Measurements from ENCODE around the gene SLC49A4.

Gene SLC49A4

DNA sequence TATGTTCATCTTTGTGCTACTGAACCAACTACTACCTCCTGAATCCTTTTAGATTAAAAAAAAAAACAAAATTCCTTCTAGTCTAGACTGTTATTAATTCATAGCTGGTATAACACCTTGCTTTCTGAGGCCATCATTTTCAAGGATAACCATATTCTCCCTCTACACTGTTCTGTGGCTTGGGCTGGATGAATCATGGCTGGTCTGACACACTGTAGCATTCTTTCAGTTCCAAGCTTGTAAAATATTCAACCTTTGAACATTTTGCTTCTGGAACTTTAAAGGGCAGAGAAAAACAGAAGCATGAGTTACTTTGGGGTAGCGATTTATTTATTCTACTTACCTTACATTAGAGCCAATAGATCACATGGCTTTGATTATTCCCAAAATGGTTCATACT lies 8.8 kb upstream of the SLC49A4 start:
- DNase-seq: no peak

DNA sequence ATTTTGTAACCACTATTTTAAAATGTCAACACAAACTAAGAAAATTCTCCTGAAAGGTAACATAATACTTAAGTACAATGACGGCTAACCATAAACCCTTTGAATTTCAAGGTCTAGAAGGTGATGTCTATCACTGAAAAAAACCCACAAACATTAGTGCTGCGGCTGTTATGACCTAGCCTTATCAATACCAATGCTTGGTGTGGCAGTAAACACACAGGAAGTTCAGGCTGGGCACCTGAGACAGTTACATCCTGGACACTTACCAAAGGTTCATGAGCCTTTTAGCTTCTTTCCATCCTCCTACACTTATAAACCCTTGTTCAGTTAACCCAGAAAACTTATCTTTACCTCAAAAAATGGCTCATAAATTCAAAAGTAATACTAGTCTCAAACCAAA lies 7.0 kb upstream of the SLC49A4 start:
- DNase-seq: no peak

DNA sequence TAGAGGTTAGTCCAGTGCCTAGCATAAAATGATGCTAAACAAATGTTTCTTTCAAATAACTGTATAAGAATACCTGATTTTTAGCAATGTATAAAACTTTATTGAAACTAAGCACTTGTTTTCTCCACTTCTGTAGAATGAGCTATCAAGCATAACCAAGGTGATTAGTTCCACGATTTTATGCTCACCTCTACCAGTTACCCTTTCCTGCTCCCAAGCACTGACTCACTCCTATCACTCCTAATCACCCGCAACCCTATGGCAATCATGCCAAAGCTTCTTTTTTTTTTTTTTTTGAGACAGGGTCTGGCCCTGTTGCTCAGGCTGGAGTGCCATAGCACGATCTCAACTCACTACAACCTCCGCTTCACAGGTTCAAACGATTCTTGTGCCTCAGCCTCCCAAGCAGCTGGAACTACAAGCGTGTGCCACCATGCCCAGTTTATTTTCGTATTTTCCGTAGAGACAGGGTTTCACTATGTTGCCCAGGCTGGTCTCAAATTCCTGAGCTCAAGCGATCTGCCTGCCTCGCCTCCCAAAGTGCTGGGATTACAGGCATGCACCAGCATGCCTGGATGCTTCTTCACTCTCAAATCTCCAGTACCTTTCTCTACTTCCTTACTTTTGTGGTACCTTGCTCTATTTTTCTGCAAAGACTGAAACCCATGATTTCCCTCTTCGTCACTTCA lies 5.1 kb upstream of the SLC49A4 start:
- no peak for DNase-seq

DNA sequence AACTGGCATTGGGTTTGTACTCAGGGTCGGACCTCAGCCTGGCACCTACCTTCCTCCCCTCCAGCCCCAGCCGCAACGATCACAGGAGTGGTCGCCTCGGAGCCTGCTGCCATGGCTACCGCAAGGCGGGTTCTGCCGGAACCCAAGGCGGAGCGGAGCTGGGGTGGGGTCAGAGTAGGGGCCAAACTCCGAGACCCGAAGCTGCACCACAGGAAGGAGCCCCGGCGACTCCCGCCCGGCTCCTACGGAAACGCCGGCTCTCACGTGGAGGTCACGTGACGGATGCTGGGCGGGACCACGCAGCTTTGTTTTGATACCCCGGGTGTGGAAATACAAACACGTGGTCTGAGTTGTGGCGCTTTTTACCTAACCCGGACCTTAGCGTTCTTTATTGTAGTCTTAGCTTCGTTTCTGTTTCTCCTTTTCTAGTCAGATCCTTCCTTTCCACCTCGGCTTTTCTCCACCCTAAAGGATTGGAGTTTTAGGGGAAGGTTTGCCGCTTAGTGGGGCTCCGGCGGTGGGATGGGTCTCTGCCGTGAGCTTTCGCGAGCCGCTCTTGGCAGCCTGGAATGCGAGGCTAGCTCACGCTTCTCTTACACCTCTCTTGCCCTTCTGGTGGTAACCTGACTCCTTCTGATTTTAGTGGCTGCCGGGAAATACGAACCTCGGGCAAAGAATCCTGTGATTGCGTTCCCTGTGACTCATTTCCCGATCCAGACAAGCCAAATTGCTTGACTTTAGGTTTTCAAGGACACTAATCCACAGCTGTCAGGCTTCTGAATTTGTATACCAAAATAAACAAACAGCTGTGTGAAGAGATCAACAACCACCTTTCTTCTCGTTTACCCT lies 1.1 kb upstream of the SLC49A4 start, which contains the start of gene HSPBAP1:
TSS of gene HSPBAP1 (minus strand) at position 264 of the 849 bp plus-strand sequence. CDS start at position 113, 151 bp downstream.
- DNase-seq: no peak

DNA sequence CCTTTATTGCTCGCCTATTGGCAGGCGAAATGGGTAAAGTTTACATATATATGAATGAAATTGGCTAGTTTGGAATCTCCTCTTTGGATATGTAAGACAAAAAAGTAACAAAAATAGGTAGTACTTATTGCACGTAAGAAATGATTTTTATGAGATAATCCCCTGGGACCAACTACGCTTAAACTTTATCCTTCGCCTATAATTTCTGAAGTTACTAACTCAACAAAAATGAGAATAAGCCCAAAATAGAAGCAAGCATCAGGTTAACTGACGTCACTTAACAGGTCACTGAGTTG lies 438 bp upstream of the SLC49A4 start:
- DNase-seq: no peak

DNA sequence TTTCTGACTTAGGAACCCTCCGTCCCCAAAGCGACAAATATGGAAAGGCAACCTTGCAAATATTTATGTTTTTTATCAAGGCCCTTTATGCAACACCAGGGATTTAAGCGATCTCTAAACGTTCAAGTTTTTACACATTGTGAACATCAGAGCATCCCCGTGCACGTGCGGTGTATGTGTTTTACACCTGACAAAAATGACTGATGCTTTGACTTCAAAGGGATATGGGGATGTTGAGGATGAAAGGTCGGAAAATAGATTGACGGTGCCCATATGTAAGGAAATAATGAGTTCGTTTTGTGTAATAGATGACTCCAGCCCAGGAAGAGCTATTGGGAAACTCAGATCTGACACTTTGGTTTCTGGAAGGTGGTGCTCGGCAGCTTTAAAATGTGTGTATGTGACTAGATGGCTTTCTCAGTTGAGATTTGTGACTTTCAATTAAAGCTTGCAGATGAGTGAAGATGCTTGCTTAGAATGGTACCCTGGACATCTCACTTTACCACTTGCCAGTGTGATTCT lies 866 bp downstream of the SLC49A4 start:
- no peak for DNase-seq

DNA sequence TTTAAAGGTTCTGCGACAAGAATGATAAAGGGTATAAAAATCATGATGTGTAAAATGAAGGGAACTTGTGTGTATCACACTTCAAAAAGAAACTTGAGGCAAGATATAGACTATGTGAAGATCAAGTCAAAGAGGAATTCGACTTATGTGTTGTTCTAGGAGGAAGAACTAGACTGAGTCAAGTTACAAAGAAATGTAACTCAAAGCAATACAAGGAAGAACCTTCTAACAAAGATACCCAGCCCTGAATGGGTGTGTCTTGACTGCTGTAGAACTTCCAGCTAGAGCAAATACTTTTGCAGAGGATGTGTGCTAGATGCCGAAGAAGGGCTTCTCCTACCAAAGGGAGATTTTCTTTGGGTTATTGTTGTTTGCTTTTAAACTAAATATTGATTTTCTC lies 2.4 kb downstream of the SLC49A4 start:
- no peak for DNase-seq

DNA sequence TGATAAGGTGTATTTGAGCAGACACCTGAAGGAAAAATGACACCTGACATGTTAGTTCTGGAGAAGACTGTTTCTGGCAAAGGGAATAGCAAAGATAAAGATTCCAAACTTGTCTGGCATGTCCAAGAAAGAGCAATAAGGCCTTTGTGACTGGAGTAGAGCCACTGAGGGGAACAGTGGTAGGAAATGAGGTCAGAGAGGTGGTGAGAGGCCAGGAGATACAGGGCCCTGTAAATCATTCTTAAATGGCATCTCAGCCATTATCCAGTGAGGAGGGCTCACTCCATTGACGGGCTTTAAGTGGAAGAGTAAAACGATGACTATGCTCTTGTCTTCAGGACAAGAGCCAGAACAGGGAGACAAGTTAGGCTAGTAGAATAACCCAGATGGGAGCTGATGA lies 4.5 kb downstream of the SLC49A4 start:
- no peak for DNase-seq

DNA sequence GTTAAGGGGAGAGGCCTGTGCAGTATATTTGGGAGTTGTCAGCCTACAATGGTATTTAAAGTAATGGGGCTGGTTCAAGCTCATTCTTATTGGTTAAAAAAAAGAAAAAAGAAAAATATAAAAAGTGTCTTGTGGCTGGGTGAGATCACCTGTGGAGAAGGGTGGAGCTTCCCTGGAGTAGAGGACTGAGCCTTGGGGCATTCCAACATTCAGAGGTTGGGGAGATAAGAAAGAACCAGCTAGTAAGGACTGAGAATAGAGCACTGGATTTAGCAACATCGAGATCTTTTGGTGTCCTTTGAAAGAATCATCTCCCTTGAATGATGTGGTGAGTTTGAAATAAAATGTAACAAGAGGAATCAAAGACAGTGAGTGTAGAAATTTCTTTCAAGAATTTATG lies 5.2 kb downstream of the SLC49A4 start:
- DNase-seq: no peak

DNA sequence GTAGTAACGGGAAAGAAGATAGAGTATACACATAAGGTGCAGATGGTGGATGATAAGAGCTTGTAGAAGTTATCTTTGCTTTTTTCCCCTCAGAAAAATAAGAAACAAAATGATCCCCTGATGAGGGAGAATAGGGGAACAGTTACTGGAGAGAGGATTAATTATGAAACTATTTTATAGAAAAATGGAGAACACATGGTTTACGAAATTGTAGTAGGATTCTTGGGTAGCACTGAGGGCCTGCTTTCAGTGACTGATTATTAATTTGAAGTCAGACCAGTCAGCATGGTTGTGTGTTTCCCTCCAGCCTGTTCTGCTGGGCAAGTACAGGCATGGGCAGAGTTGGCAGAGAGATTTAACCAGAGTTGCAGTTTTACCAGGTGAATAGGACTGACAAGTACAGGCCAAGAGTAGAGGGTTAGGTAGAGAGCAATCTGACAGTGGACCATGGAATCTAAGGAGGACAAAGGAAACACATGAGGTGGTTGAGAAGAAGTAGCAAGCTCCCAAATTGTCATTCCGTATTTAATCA lies 5.9 kb downstream of the SLC49A4 start:
- no peak for DNase-seq

DNA sequence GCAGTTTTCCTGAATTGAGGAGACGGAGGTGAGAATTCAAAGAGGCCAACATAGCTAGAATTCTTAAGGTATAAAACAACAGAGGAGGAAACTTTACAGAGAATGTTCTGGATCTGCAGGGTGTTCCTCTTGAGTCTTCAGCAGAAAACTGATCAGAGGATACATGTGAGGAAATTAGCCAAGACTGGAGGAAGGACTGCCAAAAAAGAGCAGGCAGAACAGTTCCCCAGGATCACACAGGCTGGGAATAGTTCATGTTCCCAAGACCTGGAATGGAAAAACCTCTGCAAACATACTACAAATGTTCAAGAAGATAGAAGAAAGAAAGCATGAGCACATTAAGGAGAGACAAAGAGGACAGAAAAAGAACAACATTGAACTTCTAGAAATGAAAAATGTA lies 7.5 kb downstream of the SLC49A4 start:
- no peak for DNase-seq

DNA sequence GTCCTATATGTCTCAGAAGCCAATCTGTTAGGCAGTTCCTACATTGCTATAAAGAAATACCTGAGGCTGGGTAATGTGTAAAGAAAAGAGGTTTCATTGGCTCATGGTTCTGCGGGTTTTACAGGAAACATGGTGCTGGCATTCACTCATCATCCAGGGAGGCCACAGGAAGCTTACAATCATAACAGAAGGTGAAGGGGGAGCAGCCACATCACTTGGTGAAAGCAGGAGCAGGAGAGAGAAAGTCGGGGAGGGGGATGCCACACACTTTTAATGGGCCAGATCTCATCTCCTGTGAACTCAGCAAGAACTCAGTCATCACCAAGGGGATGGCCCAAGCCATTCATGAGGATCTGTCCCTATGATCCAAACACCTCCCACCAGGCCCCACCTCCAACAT lies 9.1 kb downstream of the SLC49A4 start:
- no peak for DNase-seq

DNA sequence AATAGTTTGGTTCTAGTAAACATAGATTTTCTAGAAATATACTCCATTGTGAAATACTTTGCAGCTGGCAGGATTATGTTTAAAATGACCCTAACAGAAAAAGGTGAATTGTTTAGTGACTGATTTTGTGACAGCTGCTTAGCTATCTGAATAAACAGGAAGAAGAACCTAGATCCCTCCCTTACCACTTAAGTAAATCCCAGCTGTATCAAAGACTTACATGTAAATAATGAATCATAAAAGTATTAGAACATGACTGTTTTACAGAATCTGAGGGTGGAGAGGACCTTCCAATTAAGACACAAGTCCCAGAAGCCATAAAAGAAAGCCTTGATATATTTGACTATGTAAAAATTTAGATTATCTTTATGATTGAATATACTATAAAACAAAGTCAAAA lies 15.9 kb downstream of the SLC49A4 start:
- no peak for DNase-seq

DNA sequence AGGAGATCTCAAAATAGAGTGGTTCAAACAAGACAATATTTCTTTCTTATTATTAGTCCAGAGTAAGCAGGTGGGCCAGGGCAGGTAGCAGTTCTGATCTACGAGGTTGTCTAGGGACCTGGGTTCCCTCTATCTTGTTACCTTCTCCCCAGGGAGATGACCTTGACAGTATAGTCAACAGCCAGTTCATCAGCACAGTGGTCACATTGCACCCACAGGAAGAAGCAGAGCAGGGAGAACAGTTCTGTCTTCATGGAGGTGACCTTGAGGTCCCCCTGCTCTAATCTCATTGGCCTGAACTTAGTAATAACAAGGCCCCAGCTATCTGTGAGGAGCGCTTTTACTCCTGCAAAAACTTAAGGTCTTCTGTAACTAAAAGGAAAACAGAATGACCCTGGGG lies 21.7 kb downstream of the SLC49A4 start:
- no peak for DNase-seq

DNA sequence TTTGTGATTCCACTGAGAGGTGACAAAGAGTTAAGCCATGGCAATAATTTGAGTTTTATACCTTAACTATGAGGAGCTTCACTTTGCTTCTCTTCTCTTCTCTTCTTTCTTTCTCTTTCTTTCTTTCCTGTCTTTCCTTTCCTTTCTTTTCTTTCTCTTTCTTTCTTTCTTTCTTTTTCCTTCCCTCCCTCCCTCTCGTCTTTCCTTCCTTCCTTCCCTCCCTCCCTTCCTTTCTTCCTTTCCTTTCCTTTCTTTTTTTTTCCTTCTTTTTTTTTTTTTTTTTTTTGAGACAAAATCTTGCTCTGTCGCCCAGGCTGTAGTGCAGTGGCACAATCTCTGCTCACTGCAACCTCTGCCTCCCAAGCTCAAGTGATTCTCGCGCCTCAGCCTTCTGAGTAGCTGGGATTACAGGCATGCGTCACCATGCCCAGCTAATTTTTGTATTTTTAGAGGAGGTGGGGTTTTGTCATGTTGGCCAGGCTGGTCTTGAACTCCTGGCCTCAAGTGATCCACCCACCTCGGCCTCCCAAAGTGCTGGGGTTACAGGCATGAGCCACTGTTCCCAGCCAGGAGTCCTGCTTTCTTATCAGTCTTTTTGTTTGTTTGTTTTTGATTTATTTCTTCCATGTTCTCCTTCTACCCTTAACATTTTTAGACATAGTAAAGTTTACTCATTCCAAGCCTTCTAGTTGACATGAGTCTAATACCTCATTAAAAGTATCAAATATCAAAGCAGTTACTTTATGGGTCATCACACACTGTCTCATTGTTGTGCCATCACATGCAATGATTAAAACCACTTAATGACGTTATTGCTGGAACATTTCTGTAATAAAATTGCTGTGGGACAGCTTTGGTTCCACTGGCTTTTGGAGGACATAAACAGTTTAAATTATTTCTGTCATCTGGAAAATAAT lies 29.9 kb downstream of the SLC49A4 start:
- DNase-seq: no peak

DNA sequence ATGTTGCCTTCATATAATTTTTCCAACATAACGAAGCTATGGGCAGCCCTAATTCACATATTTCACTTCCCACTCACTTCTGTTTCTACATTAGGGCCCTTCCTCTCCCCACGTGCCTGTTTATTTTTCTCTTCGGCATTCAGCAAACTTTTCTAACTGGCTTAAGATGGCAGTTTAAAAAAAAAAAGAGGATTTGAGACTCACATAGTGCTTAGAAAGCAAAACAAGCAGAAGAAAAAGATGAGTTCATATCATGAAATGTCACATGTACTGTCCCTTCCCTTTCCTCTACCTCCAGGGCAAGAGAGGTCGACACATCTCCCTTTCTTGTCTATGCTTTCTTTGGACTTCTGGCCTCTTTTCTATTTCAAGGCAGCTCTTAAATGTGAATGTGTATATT lies 30.6 kb downstream of the SLC49A4 start:
- DNase-seq: no peak

DNA sequence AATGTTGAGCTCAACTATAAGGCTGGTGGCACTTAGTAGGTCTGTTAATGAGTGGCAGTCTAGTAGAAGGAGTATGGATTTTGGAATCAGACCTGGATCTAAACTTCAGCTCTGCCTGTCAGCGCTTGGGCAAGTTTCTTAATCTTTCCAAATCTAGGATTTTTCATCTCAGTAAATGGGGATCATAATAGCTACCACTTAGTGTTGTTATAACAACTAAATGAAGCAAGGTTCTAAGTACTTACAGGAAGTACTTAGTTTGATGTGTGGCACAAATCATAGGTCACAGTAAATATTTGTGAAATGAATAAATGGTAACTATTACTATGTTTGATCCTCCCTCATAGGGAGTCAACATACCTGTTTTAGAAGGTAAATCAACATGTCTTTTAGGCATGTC lies 31.4 kb downstream of the SLC49A4 start:
- DNase-seq: no peak

DNA sequence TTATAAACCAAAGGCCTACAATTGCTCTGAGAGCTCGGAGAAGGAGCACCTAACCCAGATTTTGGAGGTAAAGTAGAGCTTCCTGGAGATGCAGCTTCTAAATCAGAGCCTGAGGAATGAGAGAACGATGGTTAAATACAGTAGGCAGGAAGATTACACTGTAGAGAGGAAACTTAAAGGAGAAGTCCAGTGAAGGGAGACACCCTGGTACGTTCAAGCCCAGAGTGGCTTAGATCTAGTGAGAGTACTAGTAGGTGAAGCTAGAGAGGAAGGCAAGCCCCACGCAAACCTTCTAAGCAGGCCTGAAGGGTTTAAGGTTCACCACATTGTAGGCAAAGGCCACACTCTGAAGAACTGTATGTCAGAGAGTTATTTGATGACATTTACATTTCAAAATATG lies 33.4 kb downstream of the SLC49A4 start:
- no peak for DNase-seq

DNA sequence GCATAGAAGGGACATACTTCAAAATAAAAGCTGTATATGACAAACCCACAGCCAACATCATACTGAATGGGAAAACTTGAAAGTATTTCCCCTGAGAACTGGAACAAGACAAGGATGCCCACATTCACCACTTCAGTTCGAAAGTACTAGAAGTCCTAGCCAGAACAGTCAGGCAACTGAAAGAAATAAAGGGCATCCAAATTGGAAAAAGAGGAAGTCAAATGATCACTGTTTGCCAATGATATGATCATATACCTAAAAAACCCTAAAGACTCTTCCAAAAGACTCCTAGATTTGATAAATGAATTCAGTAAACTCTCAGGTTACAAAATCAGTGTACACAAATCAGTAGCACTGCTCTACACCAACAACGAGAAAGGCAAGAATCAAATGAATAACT lies 40.7 kb downstream of the SLC49A4 start:
- no peak for DNase-seq

DNA sequence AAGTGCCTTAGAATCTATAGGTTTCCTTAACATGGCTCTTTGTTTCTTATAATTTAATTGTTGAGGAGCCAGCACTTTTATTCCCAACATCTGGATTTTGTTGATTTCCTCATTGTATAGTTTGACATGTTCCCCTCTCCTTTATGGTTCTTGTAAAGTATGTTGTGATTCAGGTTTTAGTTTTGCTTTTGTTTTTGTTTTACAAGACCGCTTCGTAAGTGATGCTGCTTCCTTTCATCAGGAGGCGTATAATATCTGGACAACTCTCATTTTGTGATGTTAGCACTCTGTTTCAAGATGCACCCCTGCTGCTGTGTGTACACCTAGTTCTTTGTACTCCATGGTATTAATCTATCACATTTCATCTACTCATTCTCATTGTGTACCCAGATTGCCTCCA lies 48.7 kb downstream of the SLC49A4 start:
- DNase-seq: no peak

DNA sequence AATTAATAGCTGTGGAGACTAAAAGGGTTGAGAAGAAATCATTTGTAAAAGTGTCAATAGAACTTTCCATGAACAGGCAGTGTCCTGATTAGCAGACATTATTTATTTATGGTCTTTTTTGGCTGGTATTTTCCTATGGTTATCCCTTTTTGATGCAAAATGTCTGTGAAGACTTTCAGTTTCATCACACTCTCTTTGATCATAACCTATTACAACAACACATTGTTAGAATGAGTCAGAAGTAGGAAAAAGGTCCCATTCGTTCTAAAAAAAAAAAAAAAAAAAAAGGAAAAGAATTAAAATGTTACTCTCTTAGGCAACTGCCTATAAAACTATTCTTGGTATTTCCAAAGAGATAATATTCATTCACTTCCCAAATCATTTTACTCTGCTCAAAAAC lies 62.1 kb downstream of the SLC49A4 start:
- no peak for DNase-seq

DNA sequence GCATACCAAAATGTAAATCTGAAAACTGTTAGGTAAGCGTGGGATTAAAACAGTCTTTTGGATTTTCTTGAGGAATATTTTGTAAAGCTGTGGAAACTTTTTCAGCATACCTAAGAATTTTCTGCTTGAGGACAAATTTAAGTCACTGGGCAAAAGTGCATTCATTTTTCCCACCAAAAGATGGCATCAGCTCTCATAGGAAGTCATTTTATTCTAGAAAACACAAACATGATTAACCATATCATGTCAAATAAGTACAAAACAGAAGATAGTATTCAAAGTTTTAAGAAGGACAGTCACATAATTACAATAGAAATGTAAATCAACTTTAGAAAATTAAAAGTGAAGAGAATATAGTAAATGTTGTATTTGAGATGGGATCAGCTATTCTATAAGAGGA lies 63.5 kb downstream of the SLC49A4 start:
- no peak for DNase-seq
